Neural cell (in vitro differentiated cells): ENCODE results near the gene SPOCK1. TPM values are rescaled to one million over a fixed set of nuclear protein-coding genes. Genes with fewer than 3 reads are reported as not detected.

Source experiments
- H2AFZ ChIP-seq: fragments of 200-600, 300-800 bp; sonication (generic), shearing (Covaris generic); 2 replicates; pipeline ENCODE4 v1.6.0; 2014; ENCODE audit warnings: low read depth, mild to moderate bottlenecking, antibody characterized with exemption, low read length, moderate library complexity
- H3F3A ChIP-seq: fragments of 200-600 bp; shearing (Covaris generic); 2 replicates; pipeline ENCODE4 v1.6.1; 2016; ENCODE audit warnings: mild to moderate bottlenecking, moderate library complexity, mixed read lengths, antibody characterized with exemption, low read length; ENCODE audit not compliant: insufficient read depth, poor library complexity, severe bottlenecking
- H3K27ac ChIP-seq: fragments of 200-600, 300-800 bp; sonication (generic), shearing (Covaris generic); 2 replicates; pipeline ENCODE4 v1.5.1; 2014; ENCODE audit warnings: mild to moderate bottlenecking, low read length, moderate library complexity
- H3K27me3 ChIP-seq: fragments of 300-800, 200-600 bp; sonication (generic), shearing (Covaris generic); 2 replicates; pipeline ENCODE4 v1.6.0; 2014; ENCODE audit warnings: mild to moderate bottlenecking, low read depth, low read length, moderate library complexity; ENCODE audit not compliant: insufficient read depth
- H3K36me3 ChIP-seq: fragments of 300-800, 200-600 bp; sonication (generic), shearing (Covaris generic); 2 replicates; pipeline ENCODE4 v1.5.1; 2014; ENCODE audit warnings: mild to moderate bottlenecking, antibody characterized with exemption, low read length, moderate library complexity; ENCODE audit not compliant: insufficient read depth
- H3K4me2 ChIP-seq: fragments of 300-800, 200-600 bp; sonication (generic), shearing (Covaris generic); 2 replicates; pipeline ENCODE4 v1.6.0; 2014; ENCODE audit warnings: mild to moderate bottlenecking, low read length
- H3K4me3 ChIP-seq: fragments of 300-800, 200-600 bp; sonication (generic), shearing (Covaris generic); 2 replicates; pipeline ENCODE4 v1.5.1; 2014; ENCODE audit warnings: mild to moderate bottlenecking, low read length, moderate library complexity
- H3K79me2 ChIP-seq: fragments of 200-600 bp; shearing (Covaris generic); replicated peaks from 2 replicates; pipeline ENCODE4 v1.6.0; 2014; ENCODE audit warnings: mild to moderate bottlenecking, low read length, moderate library complexity; ENCODE audit not compliant: insufficient read depth
- H3K9ac ChIP-seq: fragments of 300-800, 200-600 bp; sonication (generic), shearing (Covaris generic); 2 replicates; pipeline ENCODE4 v1.6.1; 2016; ENCODE audit warnings: mild to moderate bottlenecking, low read length, mixed read lengths
- H3K9me2 ChIP-seq: fragments of 200-600 bp; shearing (Covaris generic); 2 replicates; pipeline ENCODE4 v1.6.1; 2016; ENCODE audit warnings: mild to moderate bottlenecking, low read length, mixed read lengths; ENCODE audit not compliant: insufficient read depth
- H3K9me3 ChIP-seq: fragments of 200-600, 300-800 bp; sonication (generic), shearing (Covaris generic); 2 replicates; pipeline ENCODE4 v1.6.1; 2016; ENCODE audit warnings: mild to moderate bottlenecking, mixed run types, low read length, moderate library complexity, mixed read lengths
- H4K20me1 ChIP-seq: fragments of 200-600 bp; shearing (Covaris generic); 2 replicates; pipeline ENCODE4 v1.6.1; 2016; ENCODE audit warnings: mild to moderate bottlenecking, mixed run types; ENCODE audit not compliant: insufficient read depth
- CTCF ChIP-seq: fragments of 450-650 bp; IDR thresholded peaks from 2 replicates; pipeline ENCODE4 v1.5.1; 2014; ENCODE audit warnings: antibody characterized with exemption, mild to moderate bottlenecking, moderate library complexity; ENCODE audit not compliant: poor library complexity, severe bottlenecking
- EP300 ChIP-seq: fragments of 450-650 bp; conservative IDR thresholded peaks from 2 replicates; pipeline ENCODE4 v1.6.1; 2014; ENCODE audit warnings: antibody characterized with exemption, mild to moderate bottlenecking, moderate library complexity; ENCODE audit not compliant: poor library complexity, severe bottlenecking
- EZH2 ChIP-seq: fragments of 200-600, 300-800 bp; shearing (Covaris generic), sonication (generic); IDR thresholded peaks from 2 replicates; pipeline ENCODE4 v1.6.1; 2014; ENCODE audit warnings: antibody characterized with exemption, low read length, borderline replicate concordance, mild to moderate bottlenecking; ENCODE audit not compliant: insufficient read depth, poor library complexity, severe bottlenecking
- MXI1 ChIP-seq: fragments of 450-650 bp; conservative IDR thresholded peaks from 2 replicates; pipeline ENCODE4 v1.6.1; 2014; ENCODE audit warnings: antibody characterized with exemption, mild to moderate bottlenecking; ENCODE audit not compliant: poor library complexity, severe bottlenecking
- POLR2AphosphoS5 ChIP-seq: IDR thresholded peaks from 2 replicates; pipeline ENCODE4 v1.6.1; 2012
- RAD21 ChIP-seq: fragments of 450-650 bp; conservative IDR thresholded peaks from 2 replicates; pipeline ENCODE4 v1.6.1; 2014; ENCODE audit warnings: antibody characterized with exemption, mild to moderate bottlenecking, moderate library complexity
- REST ChIP-seq: IDR thresholded peaks from 2 replicates; pipeline ENCODE4 v1.6.1; 2012; ENCODE audit warnings: borderline replicate concordance
- SMC3 ChIP-seq: fragments of 450-650 bp; conservative IDR thresholded peaks from 2 replicates; pipeline ENCODE4 v1.6.1; 2014; ENCODE audit warnings: antibody characterized with exemption, mild to moderate bottlenecking, moderate library complexity; ENCODE audit not compliant: poor library complexity
- TAF1 ChIP-seq: IDR thresholded peaks from 2 replicates; pipeline ENCODE4 v1.6.1; 2012; ENCODE audit warnings: low read depth
- polyA plus RNA-seq: library from polyadenylated mRNA; depleted of rRNA; stranded (reverse); fragments of >200 nt; gene quantifications from 2 replicates; pipeline ENCODE4 v1.2.3, GENCODE V29; 2014

SPOCK1 gene
- polyA plus RNA-seq, 1 donor from 2014 or later, result 33.6 TPM

DNA sequence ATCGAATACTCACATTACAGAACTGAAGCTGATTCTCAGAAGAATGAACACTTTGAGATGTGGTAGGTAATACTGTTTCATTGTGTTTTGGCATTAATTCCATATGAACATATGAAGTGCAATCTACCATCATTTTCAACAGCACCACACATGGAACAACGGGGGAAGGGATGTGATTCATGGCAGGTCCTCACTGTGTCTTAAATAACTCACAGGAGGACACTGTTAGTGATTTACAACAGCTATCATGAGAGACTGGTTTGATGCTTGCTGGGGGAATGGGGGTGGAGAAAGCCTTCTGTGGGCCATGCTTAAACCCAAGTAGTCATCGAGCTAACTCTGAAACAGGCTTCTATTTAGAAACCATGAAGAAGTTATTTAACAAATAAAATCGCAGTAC is 232.9 kb downstream of the SPOCK1 start:
- TF ChIP-seq MXI1 (no peak), RAD21 (no peak), SMC3 (no peak), POLR2AphosphoS5 (no peak), EP300 (no peak), TAF1 (no peak), REST (no peak), EZH2 (no peak), CTCF (no peak)
- Histone ChIP-seq H3K79me2 (no peaks in the 10 kb centered on the region), H2AFZ (no peak overlapping the region), H3K27ac (no peak overlapping the region), H3K4me3 (no peak overlapping the region), H3K4me2 (no peak overlapping the region), H3K36me3 (no peaks in the 10 kb centered on the region), H3K9ac (no peak overlapping the region), H3F3A (no peaks in the 10 kb centered on the region), H4K20me1 (no peaks in the 10 kb centered on the region), H3K9me2 (no peaks in the 10 kb centered on the region), H3K9me3 (no peaks in the 10 kb centered on the region), H3K27me3 (no peaks in the 10 kb centered on the region)

- no peaks in the 10 kb centered on the region for H3K9me2 ChIP-seq
- no peaks in the 10 kb centered on the region for H3K79me2 ChIP-seq
- H3K4me3 ChIP-seq, result no peak overlapping the region
- TF ChIP-seq EP300, result no peak
- TF ChIP-seq MXI1, result no peak
- TF ChIP-seq REST, result no peak
- TF ChIP-seq POLR2AphosphoS5, result no peak
- no peak for TF ChIP-seq SMC3
- no peak for TF ChIP-seq CTCF
- no peak for TF ChIP-seq EZH2
- no peak for TF ChIP-seq TAF1
- no peak for TF ChIP-seq RAD21
- H3K36me3 ChIP-seq, result no peaks in the 10 kb centered on the region
- H3K27ac ChIP-seq, result no peak overlapping the region
- no peaks in the 10 kb centered on the region for H3K9me3 ChIP-seq
- H2AFZ ChIP-seq, result no peak overlapping the region
- H3K9ac ChIP-seq, result no peak overlapping the region
- no peaks in the 10 kb centered on the region for H4K20me1 ChIP-seq
- no peaks in the 10 kb centered on the region for H3F3A ChIP-seq
- no peaks in the 10 kb centered on the region for H3K27me3 ChIP-seq
- H3K4me2 ChIP-seq, result no peak overlapping the region
Measured at GRCh38 chr5:137265457-137265856, 233.7 kb downstream of the SPOCK1 start.
